RWPE1 (cell line): Measurements from ENCODE around the gene TRIM24.

ENCODE experiments used
- CTCF ChIA-PET: fragments of 350-600 bp; sonication (Branson Sonifier 250); formaldehyde crosslinking; extraction: SDS; loops from one replicate; lab custom pipeline; 2021; lab: Yijun Ruan, JAX
- POLR2A ChIA-PET: fragments of 400-600 bp; formaldehyde crosslinking; extraction: SDS; loops from one replicate; lab custom pipeline; 2020; ENCODE audit warnings: antibody characterized with exemption; ENCODE audit not compliant: low non-redundant PET; lab: Yijun Ruan, JAX
- DNase-seq: peaks from one replicate; pipeline ENCODE4 v3.0.0; 2012; ENCODE audit warnings: low spot score
- H3K27ac ChIP-seq: fragments of 450-650 bp; 2 replicates; pipeline ENCODE4 v1.5.1; 2017
- TF ChIP-seq, protein P1 (sequence below): fragments of 450-650 bp; conservative IDR thresholded peaks from 2 replicates; pipeline ENCODE4 v1.5.1; 2017; ENCODE audit warnings: low read depth, mild to moderate bottlenecking

Gene TRIM24

DNA sequence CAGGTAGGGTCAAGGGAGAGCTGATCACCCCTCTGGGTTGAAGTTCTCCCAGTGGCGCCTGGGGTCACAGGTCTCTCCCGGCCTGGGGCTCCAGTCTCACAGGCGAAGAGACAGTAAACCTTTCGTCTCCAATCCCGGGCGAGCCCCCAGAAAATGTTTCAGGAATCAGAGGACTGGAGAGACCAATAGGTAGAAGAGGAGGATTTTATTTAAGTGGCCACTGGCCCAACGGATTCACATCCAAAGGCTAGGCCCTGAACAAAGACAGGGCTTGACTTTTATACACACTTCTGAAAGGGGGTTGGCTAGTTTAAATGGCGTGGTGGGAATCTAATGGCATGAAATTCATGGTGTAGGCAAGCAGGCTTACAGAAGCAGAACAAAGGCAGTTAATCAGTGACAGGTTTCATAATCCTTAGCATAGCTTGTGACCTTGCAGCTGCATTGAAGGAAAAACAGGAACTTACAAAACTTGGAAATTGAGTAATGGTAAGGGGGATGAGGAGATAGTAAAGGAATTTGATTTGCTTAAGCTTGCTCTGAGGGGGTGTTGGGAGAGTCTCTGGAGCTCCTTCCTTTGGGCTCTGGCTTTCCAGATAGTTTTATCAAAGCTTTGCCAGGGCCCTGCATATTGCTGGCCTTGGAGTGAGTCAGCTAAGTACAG, 105.5 kb downstream of the TRIM24 start:
- ChIA-PET POLR2A (no interaction called here), CTCF (interaction anchor here (0.6 kb wide), 1 partner anchor 408 kb away, joined by 3 read pairs; no protein-coding TSS in a partner anchor)
- TF ChIP-seq, protein P1, sequence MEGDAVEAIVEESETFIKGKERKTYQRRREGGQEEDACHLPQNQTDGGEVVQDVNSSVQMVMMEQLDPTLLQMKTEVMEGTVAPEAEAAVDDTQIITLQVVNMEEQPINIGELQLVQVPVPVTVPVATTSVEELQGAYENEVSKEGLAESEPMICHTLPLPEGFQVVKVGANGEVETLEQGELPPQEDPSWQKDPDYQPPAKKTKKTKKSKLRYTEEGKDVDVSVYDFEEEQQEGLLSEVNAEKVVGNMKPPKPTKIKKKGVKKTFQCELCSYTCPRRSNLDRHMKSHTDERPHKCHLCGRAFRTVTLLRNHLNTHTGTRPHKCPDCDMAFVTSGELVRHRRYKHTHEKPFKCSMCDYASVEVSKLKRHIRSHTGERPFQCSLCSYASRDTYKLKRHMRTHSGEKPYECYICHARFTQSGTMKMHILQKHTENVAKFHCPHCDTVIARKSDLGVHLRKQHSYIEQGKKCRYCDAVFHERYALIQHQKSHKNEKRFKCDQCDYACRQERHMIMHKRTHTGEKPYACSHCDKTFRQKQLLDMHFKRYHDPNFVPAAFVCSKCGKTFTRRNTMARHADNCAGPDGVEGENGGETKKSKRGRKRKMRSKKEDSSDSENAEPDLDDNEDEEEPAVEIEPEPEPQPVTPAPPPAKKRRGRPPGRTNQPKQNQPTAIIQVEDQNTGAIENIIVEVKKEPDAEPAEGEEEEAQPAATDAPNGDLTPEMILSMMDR: no peak
- no peak for DNase-seq
- H3K27ac ChIP-seq: no peak overlapping the region

DNA sequence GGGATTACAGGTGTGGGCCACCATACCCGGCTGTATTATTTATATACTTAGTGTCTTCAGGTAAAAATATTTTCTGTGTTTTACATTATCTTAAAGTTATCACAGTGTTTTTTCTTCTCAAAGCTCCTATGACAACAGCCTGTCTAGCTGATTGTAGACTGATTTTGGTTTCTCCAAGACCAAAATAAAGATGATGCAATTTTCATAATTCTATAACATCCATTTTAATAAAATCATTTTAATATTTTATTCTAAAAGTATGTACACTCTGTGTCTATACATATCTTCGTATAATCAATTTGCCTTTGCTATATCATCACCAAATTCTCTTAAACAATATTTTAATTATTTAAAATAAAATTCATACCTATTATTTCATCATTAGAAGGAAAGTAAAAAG, 108.6 kb downstream of the TRIM24 start:
- H3K27ac ChIP-seq: no peak overlapping the region
- no peak for DNase-seq
- CTCF ChIA-PET: no interaction called here
- TF ChIP-seq, protein P1: no peak
- POLR2A ChIA-PET: no interaction called here

DNA sequence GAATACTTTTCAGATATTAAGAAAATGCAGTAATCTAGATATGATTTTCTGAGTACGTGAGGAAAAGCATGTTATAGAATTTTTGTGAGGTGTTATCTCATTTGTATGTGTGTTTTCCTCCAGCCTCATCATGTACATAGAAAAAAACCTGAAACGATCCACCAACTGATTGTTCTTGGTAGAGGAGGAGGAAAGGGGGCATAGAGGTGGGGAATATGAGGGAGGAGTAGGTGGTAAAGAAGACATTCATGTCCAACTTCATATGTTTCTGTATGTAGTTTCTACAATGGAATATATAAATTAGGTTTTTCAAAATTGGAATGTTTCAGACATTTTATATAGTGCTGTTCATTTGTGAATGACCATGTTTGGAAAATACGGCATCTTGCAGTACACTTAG, 109.4 kb downstream of the TRIM24 start:
- TF ChIP-seq, protein P1: no peak
- ChIA-PET CTCF (no interaction called here), POLR2A (no interaction called here)
- DNase-seq: no peak
- no peak overlapping the region for H3K27ac ChIP-seq

DNA sequence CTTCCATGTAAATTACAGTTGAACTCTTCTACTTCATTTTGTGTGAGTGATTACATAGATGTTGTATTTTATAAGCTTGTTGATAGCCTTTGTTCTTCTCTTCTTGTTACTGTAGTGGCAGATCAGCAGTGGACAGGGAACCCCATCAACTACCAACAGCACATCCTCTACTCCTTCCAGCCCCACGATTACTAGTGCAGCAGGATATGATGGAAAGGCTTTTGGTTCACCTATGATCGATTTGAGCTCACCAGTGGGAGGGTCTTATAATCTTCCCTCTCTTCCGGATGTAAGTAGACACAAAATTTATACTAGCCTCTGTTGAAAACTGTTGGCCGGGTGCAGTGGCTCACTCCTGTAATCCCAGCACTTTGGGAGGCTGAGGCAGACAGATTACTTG, 110.7 kb downstream of the TRIM24 start:
- H3K27ac ChIP-seq: no peak overlapping the region
- POLR2A ChIA-PET: no interaction called here
- DNase-seq: no peak
- TF ChIP-seq, protein P1: no peak
- CTCF ChIA-PET: interaction anchor here (0.5 kb wide), 1 partner anchor 73 kb away, joined by 3 read pairs; no protein-coding TSS in a partner anchor

DNA sequence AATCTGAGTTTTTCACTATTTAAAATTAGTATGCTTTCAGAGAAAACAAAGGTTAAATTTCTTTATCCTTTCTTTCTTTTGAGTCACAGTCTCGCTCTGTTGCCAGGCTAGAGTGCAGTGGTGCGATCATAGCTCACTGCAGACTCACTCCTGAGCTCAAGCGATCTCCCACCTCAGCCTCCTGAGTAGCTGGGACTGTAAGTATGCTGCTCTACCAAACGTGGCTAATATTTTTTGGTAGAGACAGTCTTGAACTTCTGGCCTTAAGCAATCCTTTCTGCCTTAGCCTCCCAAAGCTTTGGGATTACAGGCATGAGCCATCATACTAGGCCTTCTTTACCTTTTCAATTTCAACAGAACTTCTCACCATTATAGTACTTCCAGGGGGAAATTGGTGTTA, 113.7 kb downstream of the TRIM24 start:
- ChIA-PET CTCF (no interaction called here), POLR2A (no interaction called here)
- no peak for DNase-seq
- no peak overlapping the region for H3K27ac ChIP-seq
- TF ChIP-seq, protein P1: no peak

DNA sequence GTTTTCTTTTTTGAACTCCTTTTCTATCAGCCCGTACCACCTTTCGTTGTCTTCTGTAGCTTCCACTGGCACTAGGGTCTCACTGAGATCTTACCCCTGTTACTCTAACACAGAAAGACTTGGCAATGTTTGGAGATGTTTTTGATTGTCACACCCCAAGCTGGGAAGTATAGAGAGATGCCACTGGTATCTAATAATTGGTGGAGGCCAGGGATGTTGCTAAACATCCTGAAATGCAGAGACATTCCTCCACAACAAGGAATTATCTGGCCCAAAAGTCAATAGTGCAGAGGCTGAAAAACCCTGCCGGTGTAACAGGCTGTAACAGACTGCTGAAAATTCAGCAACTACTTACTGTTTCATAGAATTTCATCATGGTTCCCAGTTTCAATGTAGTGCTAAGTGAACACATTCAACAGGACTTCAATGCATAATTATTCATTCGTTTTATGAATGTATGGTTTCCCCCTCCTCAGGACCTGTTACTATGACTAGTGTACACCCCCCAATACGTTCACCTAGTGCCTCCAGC, 115.9 kb downstream of the TRIM24 start:
- POLR2A ChIA-PET: no interaction called here
- no peak overlapping the region for H3K27ac ChIP-seq
- CTCF ChIA-PET: no interaction called here
- DNase-seq: no peak
- TF ChIP-seq, protein P1: no peak
